Muscle layer of duodenum (tissue), 2 donors: ENCODE measurements around the gene MICAL3.

ENCODE experiments used
- H3K27ac ChIP-seq: one replicate; pipeline ENCODE4 v1.7.0; 2013; ENCODE audit warnings: mild to moderate bottlenecking, low read length
- H3K27me3 ChIP-seq: one replicate; pipeline ENCODE4 v1.7.0; 2013; ENCODE audit warnings: low read depth, mild to moderate bottlenecking, control low read depth, low read length
- H3K36me3 ChIP-seq, 2 donors: one replicate each; pipeline ENCODE4 v1.7.0; 2013; ENCODE audit warnings: low read length in 2 of 2, control low read depth in 1 of 2, mild to moderate bottlenecking in 1 of 2; ENCODE audit not compliant: insufficient read depth in 2 of 2, control insufficient read depth in 1 of 2
- H3K4me1 ChIP-seq, 2 donors: one replicate each; pipeline ENCODE4 v1.7.0; 2013; ENCODE audit warnings: low read length in 2 of 2, mild to moderate bottlenecking in 2 of 2, control low read depth in 1 of 2, moderate library complexity in 1 of 2; ENCODE audit not compliant: insufficient read depth in 2 of 2, control insufficient read depth in 1 of 2
- H3K4me3 ChIP-seq, 2 donors: one replicate each; pipeline ENCODE4 v1.7.0; 2013; ENCODE audit warnings: low read length in 2 of 2, low read depth in 1 of 2, mild to moderate bottlenecking in 1 of 2
- H3K9me3 ChIP-seq, 2 donors: one replicate each; pipeline ENCODE4 v1.7.0; 2013; ENCODE audit warnings: low read length in 2 of 2, control low read depth in 1 of 2, mild to moderate bottlenecking in 1 of 2; ENCODE audit not compliant: control insufficient read depth in 1 of 2
- donor health status: healthy.

MICAL3 gene

DNA sequence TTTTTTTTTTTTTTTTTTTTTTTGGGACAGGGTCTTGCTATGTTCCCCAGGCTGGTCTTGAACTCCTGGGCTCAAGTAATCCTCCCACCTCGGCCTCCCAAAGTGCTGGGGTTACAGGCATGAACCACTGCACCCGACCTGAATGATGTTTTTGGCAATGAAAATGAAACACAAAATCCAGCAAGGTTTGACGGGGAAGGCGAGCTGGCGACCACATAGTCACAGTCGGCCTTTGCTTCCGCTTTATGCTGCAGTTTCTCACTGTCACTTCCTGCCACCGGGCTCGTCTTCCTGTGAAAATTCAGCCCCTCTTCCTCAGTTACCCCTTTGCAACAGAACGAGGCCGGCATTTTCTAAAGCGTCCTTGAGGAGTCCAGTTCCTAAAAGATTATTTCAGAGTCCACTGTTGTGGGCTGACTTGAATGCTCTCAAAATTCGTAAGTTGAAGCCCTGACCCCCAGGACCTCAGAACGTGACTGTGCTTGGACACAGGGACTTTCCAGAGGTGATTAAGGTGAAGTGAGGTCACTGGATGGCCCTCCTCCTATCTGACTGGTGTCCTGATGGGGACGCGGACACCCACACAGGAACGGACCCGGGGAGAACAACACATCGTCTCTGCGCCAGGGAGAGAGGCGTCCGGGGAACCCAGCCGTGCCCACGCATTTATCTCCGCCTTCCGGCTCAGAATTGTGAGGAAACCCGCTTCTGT is 247.2 kb downstream of the MICAL3 start:
- H3K36me3 ChIP-seq = no peaks in the 10 kb centered on the region
- peaks cover under 1 to 28% of the 10 kb centered on the region in 2 donors for H3K4me1 ChIP-seq
- H3K4me3 ChIP-seq = peak overlapping the region; percentile 9 to 52
- no peaks in the 10 kb centered on the region for H3K9me3 ChIP-seq
- H3K27me3 ChIP-seq = no peaks in the 10 kb centered on the region
- H3K27ac ChIP-seq = peak overlapping the region; percentile 81

DNA sequence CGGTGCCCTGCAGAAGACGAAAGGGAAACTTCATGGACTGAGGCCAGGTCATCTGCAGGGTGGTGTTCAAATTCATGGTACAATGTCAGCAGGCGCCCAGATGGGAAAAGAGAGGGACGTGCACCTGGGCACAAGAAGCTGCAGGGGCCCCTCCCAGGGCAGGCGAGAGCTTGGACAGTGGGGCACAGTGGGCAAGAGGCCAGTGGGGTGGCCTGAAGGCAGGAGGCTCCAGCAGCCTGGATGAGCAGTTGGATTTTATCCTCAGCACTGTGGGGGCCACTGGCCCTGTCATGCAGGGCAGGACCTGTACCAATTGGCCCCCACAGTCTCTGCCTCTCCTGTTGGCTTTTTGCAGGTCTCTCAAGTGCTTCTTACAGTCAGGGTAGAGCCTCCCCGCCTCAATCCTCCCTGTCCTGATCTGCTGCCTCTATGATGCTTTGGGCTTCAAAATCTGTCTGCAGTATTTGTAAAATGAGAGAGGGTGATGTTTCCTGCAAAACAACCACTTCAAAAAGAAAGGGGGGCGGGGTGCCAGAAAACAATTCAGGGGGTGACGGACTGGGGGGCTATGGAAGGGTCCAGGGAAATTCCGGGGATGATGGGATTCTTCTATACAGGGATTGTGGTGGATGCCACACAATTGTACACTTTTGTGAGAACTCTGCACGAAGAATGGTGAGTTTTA is 248.4 kb downstream of the MICAL3 start:
- Histone ChIP-seq H3K27me3 (no peaks in the 10 kb centered on the region), H3K4me3 (no peak overlapping the region), H3K9me3 (no peaks in the 10 kb centered on the region), H3K27ac (no peak overlapping the region), H3K36me3 (no peaks in the 10 kb centered on the region), H3K4me1 (peaks cover 0 to 20% of the 10 kb centered on the region in 2 donors)

DNA sequence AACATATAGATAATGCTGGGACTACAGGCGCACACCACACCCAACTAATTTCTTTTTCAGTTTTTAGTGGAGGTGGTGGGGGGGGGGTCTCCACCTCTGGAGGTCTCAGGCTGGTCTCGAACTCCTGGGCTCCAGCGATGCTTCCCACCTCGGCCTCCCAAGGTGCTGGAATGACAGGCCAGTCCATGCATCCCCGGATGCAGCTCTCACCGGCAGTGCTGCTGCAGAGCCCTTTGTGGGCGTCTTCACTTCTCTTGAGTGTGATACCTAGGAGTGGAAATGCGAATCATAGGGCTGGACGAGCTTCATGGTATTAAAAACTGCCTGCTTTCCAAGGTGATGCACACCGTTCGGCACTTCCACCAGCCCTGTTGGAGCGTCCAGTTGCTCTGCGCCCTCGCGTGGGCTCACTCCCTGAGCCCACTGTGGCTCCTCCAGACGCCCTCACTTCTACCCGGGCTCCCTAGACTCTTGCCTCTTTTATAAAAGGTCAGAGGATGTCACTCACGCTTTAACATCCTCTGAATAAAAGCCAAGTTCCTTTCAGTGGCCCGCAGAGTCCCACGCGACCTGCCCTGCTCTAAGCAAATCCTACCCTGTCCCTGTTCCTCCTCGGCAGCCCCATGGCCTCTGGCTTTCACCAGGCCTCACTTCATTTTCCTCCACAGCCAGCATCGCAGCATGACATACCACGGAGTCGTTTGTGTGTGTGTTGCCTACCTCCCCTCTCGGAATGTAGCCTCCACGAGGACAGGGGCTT is 249.3 kb downstream of the MICAL3 start:
- no peak overlapping the region for H3K4me3 ChIP-seq

DNA sequence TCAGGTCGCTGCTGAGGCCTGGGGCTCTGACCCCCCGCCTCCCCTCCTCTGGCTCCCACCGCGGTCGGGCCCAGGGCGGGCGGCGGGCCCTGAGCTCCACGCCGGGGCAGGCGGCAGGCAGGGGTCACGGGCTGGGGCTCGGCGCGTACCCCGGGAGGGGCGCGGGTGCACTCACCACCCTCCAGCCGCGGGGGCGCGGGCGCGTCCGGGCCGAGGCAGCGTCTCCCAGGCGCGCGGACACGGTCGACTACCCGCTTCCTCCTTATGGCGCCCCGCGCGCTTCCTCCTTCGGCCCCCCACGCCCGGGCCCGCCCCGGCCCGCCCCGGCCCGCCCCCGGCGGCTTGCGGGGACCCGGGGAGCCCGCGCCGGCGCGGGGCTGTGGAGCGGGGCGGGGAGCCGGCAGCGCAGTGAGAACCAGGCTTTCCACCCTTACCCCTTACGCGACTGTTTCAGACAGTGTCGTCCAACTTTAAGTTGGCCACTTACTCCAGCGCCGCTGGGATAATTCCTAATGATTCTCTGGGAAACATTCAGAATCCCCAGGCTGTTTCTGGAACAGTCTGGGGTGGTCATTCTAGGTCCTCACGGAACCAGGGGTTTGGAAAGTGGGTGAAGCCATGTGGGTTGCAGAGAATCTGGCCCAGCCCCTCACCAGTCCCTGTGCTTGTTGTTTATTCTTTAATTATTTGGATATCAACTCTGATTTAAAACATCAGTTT is 250.0 kb downstream of the MICAL3 start, which contains the start of gene BID:
Gene BID (minus strand): TSS at position 264 of the 720 bp plus-strand sequence. CDS start 24,353 bp downstream, outside the sequence.
- Histone ChIP-seq H3K4me3 (peak within 1 kb of the TSS; percentile 67 to 72), H3K27ac (no peak within 1 kb of the TSS), H3K4me1 (peaks cover 2 to 17% of the 10 kb centered on the region in 2 donors)

More for the DNA sequence above, 249.3 kb downstream of the MICAL3 start:
- Histone ChIP-seq H3K4me1 (peaks cover 0 to 17% of the 10 kb centered on the region in 2 donors), H3K36me3 (no peaks in the 10 kb centered on the region), H3K27ac (no peak overlapping the region), H3K9me3 (no peaks in the 10 kb centered on the region), H3K27me3 (no peaks in the 10 kb centered on the region)

DNA sequence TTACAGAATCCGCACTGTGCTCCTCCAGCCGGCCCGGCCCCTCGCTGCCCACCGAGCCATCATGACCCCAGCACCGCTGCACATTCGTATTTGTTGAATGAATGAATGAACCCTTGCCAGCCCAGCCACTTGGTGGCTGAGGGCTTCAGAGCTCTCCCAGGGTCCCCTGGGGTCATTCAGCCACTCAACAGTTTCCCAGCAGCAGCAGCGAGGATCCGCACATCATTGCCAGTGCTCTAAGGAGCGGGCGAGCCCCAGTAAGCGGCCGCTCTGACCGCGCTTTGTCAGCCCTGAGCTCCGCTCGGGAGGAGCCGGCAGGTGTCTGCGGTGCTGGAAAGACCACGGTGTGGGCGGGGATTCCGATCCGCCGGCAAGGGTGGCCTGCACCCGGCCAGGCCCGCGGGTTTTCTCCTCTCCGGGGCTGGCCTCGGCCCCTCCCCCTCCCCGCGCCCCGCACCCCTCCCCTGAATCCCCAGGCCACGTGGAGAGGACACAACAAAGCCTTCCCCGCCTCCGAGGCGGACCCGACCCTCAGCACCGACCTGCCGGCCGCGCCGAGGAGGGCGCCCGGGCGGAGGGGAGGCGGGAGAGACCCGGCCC is 250.7 kb downstream of the MICAL3 start:
- Histone ChIP-seq H3K4me3 (peak overlapping the region; percentile 67 to 72), H3K4me1 (peaks cover 3 to 17% of the 10 kb centered on the region in 2 donors), H3K27me3 (no peaks in the 10 kb centered on the region), H3K9me3 (no peaks in the 10 kb centered on the region), H3K27ac (no peak overlapping the region), H3K36me3 (no peaks in the 10 kb centered on the region)

More for the DNA sequence above, 250.0 kb downstream of the MICAL3 start, which contains the start of gene BID:
- Histone ChIP-seq H3K36me3 (no peaks in the 10 kb centered on the region), H3K27me3 (no peaks in the 10 kb centered on the region), H3K9me3 (no peaks in the 10 kb centered on the region)

DNA sequence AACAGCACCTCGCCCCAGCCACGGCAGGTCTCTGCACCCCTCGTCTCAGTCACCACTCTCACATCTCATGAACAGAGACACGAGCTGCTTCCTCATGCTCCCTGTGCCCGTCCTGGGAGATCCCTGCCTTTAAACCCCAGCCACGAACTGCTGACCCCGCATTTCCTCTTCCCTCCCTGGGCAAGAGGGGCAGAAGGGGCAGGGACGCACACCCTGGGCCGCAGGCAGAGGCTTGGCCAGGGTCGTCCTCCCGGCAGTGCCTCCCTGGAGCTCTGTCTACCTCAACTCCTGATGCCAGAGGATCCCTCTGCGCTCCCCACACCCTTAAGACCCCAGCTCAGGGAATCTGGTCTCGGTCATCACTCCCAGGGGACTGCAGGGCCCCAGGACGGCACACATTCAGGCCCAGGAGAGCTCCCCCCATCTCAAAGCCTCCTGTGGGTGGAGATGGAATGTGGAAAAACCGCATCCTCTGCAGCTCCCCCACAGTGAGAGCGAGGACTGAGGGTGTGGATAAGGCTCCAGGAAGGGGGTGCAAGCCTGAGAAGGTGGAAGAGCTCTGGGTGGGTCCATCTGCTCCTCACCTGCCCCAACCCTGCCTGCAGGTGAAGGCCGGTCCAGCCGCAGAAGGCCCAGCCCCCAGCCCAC is 251.3 kb downstream of the MICAL3 start:
- Histone ChIP-seq H3K27ac (no peak overlapping the region), H3K27me3 (no peaks in the 10 kb centered on the region), H3K9me3 (no peaks in the 10 kb centered on the region), H3K36me3 (no peaks in the 10 kb centered on the region), H3K4me1 (peaks cover 3 to 17% of the 10 kb centered on the region in 2 donors), H3K4me3 (peak overlapping the region; percentile 67 to 72)

DNA sequence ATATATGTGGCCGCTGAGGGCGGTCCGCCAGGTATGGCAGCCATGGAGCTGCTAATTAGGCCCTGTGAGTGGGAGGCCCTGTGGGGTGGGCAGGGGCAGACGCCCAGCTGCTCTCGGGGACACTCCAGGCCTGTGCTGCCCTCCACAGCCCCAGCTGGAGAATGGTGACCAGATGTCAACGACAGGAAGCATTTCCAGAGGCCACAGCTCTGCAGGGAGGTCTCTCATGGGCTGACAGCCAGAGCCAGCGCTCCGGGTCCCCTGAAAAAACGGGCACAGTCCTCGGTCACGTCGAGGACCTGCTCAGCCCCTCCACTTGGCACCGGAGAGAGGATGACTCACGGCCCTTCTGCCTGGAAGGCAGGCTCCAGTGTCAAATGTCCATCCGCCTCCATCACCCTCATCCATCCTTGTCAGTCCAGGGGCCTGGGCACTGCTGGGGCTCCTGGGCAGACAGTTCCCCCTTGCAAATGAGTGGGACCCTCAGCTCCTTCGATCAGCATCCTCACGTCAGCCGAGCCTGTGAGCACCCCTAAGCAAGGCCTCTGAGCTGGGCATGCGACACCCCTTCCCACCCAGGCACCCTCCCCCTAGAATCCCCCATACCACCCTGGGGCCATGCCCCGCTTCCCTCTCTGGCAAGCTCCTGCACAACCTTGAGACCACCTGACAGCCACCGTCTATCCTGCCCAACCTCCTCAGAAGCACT is 252.0 kb downstream of the MICAL3 start:
- Histone ChIP-seq H3K4me1 (peaks cover 3 to 17% of the 10 kb centered on the region in 2 donors), H3K4me3 (peak overlapping the region; percentile 67 to 72), H3K27me3 (no peaks in the 10 kb centered on the region), H3K27ac (no peak overlapping the region), H3K36me3 (no peaks in the 10 kb centered on the region), H3K9me3 (no peaks in the 10 kb centered on the region)

DNA sequence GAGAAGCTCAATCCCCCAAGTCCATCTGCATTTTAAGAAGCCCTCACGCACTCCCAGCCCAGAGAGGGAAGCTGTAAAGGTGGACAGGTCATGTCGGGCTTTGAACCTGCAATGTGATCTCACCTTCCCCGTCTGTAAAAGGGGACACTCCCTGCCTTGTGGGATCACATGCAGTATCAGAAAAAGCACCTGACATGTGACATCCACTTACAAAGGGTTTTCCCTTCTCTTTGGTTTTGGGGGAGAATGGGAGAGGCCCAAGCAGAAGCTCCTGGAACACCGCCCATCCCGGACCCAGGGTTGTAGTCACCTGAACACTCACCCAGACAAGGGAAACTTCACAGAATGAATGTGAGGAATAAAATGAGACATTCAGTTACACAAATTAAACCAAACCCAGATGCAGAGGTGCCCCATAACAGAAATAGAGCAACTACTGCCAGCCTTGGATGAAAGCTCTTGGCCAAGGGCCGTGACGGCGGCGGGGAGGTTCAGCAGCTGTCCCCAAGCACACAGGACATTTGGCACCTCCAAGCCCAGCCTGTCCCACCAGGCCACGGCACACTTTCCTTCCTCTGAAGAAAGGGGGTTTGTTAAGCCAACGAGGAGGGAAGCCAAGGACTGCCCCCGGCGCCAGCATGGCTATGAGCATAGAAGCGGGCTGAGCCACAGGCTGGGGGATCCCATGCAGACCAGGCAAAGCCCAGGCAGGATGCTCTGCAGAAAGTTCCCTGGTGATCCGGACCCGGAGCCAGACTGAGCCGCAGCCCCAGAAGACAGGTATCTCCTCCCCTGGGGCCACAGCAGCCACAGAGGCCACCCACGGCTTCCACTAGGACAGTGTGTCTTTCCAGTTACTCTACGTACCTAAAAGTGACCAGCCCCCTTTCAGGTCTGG is 253.9 kb downstream of the MICAL3 start:
- Histone ChIP-seq H3K4me3 (no peak overlapping the region), H3K27ac (no peak overlapping the region), H3K36me3 (no peaks in the 10 kb centered on the region), H3K4me1 (peaks cover 3 to 17% of the 10 kb centered on the region in 2 donors), H3K27me3 (no peaks in the 10 kb centered on the region), H3K9me3 (no peaks in the 10 kb centered on the region)

DNA sequence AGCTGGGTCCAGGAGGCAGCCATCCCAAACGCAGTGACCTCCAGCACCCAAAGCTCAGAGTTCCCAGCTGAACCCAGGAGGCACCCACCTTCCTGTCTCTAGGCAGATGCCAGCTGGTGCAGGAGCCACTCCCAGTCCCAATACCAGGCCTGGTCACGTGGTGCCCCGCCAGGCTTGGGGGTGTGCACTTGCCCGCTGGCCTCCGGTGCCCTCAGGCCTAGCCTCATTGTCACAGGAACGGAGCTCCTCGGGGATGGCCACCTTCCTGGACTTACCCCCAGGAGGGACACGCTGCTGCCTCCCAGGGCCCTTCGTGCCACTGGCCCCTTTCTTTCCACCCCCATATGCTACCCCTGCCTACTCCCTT is 254.7 kb downstream of the MICAL3 start:
- peaks cover 3 to 17% of the 10 kb centered on the region in 2 donors for H3K4me1 ChIP-seq
- H3K27ac ChIP-seq = no peak overlapping the region
- H3K36me3 ChIP-seq = no peaks in the 10 kb centered on the region
- no peaks in the 10 kb centered on the region for H3K9me3 ChIP-seq
- H3K4me3 ChIP-seq = no peak overlapping the region
- no peaks in the 10 kb centered on the region for H3K27me3 ChIP-seq
